HFFc6 (cell line): ENCODE data around the gene MAP3K3. TPM values are rescaled to one million over a fixed set of nuclear protein-coding genes. Genes with fewer than 3 reads are reported as not detected.
A peak's percentile ranks its signal among the peaks of the same experiment; 100 is the strongest.

Experiments used
- DNase-seq: peaks from one replicate; pipeline ENCODE4 v3.0.0-alpha.2; 2018
- H3K27ac Mint-ChIP-seq: 2 replicates; pipeline ENCODE4 v1.8.0; 2020; ENCODE audit warnings: mild to moderate bottlenecking, mixed read lengths
- H3K27me3 Mint-ChIP-seq: 2 replicates; pipeline ENCODE4 v1.8.0; 2021; ENCODE audit warnings: mild to moderate bottlenecking, moderate library complexity, mixed read lengths; ENCODE audit not compliant: insufficient read depth
- H3K36me3 Mint-ChIP-seq: 2 replicates; pipeline ENCODE4 v1.8.0; 2021; ENCODE audit warnings: low read depth, mixed read lengths
- H3K4me1 Mint-ChIP-seq: 2 replicates; pipeline ENCODE4 v1.8.0; 2020; ENCODE audit warnings: low read depth, mixed read lengths
- H3K4me3 Mint-ChIP-seq: 2 replicates; pipeline ENCODE4 v1.8.0; 2020; ENCODE audit warnings: mild to moderate bottlenecking, moderate library complexity, mixed read lengths
- H3K9me3 Mint-ChIP-seq: 2 replicates; pipeline ENCODE4 v1.8.0; 2020; ENCODE audit warnings: mild to moderate bottlenecking, mixed read lengths
- CTCF ChIP-seq: fragments of 200-600 bp; sonication (generic); IDR thresholded peaks from 2 replicates; pipeline ENCODE4 v1.5.0; 2021; ENCODE audit warnings: antibody characterized with exemption, mild to moderate bottlenecking
- total RNA-seq, 6 experiments: library from RNA; stranded (reverse); fragmentation: NEBNext Ultra II Directional; extraction: Animal tissue kit (Norgen Biotek cat#: 25700); gene quantifications; 2 replicates in 1 of 6; 3 replicates in 5 of 6; pipeline ENCODE4 v1.2.3, GENCODE V29; 2021

The MAP3K3 gene
- total RNA-seq, 6 experiments from 2014 or later = 24.2 to 31.5 (median 27.2) TPM

- DNase-seq = peak; percentile 11
- peak overlapping the region; percentile 3; the same call in 1 of the 2 replicates for H3K27ac Mint-ChIP-seq
- peaks cover 3% of the 10 kb centered on the region; the same call in 1 of the 2 replicates for H3K36me3 Mint-ChIP-seq
- peak; percentile 70 for TF ChIP-seq CTCF
- no peak overlapping the region for H3K4me3 Mint-ChIP-seq
- no peaks in the 10 kb centered on the region for H3K9me3 Mint-ChIP-seq
- H3K4me1 Mint-ChIP-seq = no peaks in the 10 kb centered on the region
- H3K27me3 Mint-ChIP-seq = peaks cover 5% of the 10 kb centered on the region
These were observed 74.3 kb downstream of the MAP3K3 start for GRCh38 chr17:63696381-63696961.

- no peak for DNase-seq
- no peak overlapping the region for H3K4me3 Mint-ChIP-seq
- H3K27me3 Mint-ChIP-seq = peaks cover 5% of the 10 kb centered on the region
- peaks cover 3% of the 10 kb centered on the region; the same call in 1 of the 2 replicates for H3K36me3 Mint-ChIP-seq
- peak; percentile 74 for TF ChIP-seq CTCF
- no peaks in the 10 kb centered on the region for H3K4me1 Mint-ChIP-seq
- H3K9me3 Mint-ChIP-seq = no peaks in the 10 kb centered on the region
- no peak overlapping the region for H3K27ac Mint-ChIP-seq
These were observed 75.4 kb downstream of the MAP3K3 start for GRCh38 chr17:63697341-63698286.

GRCh38 chr17:63698381-63698885 is 76.2 kb downstream of the MAP3K3 start:
- Mint-ChIP-seq H3K4me3 (0 out of 2 replicates have a peak overlapping the region, but pooled peaks have one; percentile 26), H3K27me3 (peaks cover 5% of the 10 kb centered on the region), H3K9me3 (no peaks in the 10 kb centered on the region), H3K27ac (no peak overlapping the region), H3K36me3 (peaks cover 5% of the 10 kb centered on the region; the same call in 1 of the 2 replicates), H3K4me1 (no peaks in the 10 kb centered on the region)
- no peak for DNase-seq
- no peak for TF ChIP-seq CTCF

GRCh38 chr17:63698886-63699637 is 76.8 kb downstream of the MAP3K3 start:
- H3K4me3 Mint-ChIP-seq = no peak overlapping the region
- H3K36me3 Mint-ChIP-seq = peaks cover 9% of the 10 kb centered on the region; the same call in 1 of the 2 replicates
- no peaks in the 10 kb centered on the region for H3K9me3 Mint-ChIP-seq
- no peak for TF ChIP-seq CTCF
- no peak overlapping the region for H3K27ac Mint-ChIP-seq
- peaks cover 5% of the 10 kb centered on the region for H3K27me3 Mint-ChIP-seq
- no peak for DNase-seq
- no peaks in the 10 kb centered on the region for H3K4me1 Mint-ChIP-seq
